ENCODE measurements around the gene SNX3.

- TF ChIP-seq, protein P1, sequence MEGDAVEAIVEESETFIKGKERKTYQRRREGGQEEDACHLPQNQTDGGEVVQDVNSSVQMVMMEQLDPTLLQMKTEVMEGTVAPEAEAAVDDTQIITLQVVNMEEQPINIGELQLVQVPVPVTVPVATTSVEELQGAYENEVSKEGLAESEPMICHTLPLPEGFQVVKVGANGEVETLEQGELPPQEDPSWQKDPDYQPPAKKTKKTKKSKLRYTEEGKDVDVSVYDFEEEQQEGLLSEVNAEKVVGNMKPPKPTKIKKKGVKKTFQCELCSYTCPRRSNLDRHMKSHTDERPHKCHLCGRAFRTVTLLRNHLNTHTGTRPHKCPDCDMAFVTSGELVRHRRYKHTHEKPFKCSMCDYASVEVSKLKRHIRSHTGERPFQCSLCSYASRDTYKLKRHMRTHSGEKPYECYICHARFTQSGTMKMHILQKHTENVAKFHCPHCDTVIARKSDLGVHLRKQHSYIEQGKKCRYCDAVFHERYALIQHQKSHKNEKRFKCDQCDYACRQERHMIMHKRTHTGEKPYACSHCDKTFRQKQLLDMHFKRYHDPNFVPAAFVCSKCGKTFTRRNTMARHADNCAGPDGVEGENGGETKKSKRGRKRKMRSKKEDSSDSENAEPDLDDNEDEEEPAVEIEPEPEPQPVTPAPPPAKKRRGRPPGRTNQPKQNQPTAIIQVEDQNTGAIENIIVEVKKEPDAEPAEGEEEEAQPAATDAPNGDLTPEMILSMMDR (IDR thresholded peaks at IDR 0.05 in 4 of 5, conservative IDR thresholded peaks at IDR 0.05 in 1 of 5): no peak
- no peak for TF ChIP-seq POLR2A (IDR thresholded peaks at IDR 0.05)
Observed at GRCh38 chr6:108161724-108162282, 99.0 kb downstream of the SNX3 start.

Measured in gastrocnemius medialis (tissue), 4 donors.